HEK293 (cell line): ENCODE results near the gene NFATC3.

Experiments used
- CTCF ChIP-seq: fragments of 450-650 bp; formaldehyde crosslinking; IDR thresholded peaks from 2 replicates; pipeline ENCODE4 v1.5.1; 2016; ENCODE audit warnings: missing biosample characterization, missing genetic modification characterization
- REST ChIP-seq: fragments of 450-650 bp; formaldehyde crosslinking; IDR thresholded peaks from 2 replicates; pipeline ENCODE4 v1.5.1; 2016; ENCODE audit warnings: missing biosample characterization, missing genetic modification characterization
- ZBTB26 ChIP-seq: fragments of 450-650 bp; formaldehyde crosslinking; optimal IDR thresholded peaks from 2 replicates; pipeline ENCODE3; 2016; ENCODE audit warnings: missing biosample characterization, mild to moderate bottlenecking, missing genetic modification characterization
- ZBTB8A ChIP-seq: fragments of 450-650 bp; formaldehyde crosslinking; IDR thresholded peaks from 2 replicates; pipeline ENCODE4 v1.5.1; 2016; ENCODE audit warnings: missing biosample characterization, missing genetic modification characterization
- ZNF133 ChIP-seq: fragments of 450-650 bp; formaldehyde crosslinking; IDR thresholded peaks from 2 replicates; pipeline ENCODE4 v1.5.1; 2016; ENCODE audit warnings: missing biosample characterization, missing genetic modification characterization
- ZNF16 ChIP-seq: fragments of 450-650 bp; formaldehyde crosslinking; IDR thresholded peaks from 2 replicates; pipeline ENCODE4 v1.5.1; 2016; ENCODE audit warnings: low read depth, missing biosample characterization, missing genetic modification characterization
- ZNF350 ChIP-seq: fragments of 450-650 bp; formaldehyde crosslinking; IDR thresholded peaks from 2 replicates; pipeline ENCODE4 v1.5.0; 2017; ENCODE audit warnings: missing biosample characterization, mild to moderate bottlenecking, missing genetic modification characterization
- ZNF423 ChIP-seq: fragments of 450-650 bp; formaldehyde crosslinking; IDR thresholded peaks from 2 replicates; pipeline ENCODE4 v1.5.1; 2016; ENCODE audit warnings: missing biosample characterization, missing genetic modification characterization
- ZNF530 ChIP-seq: fragments of 450-650 bp; formaldehyde crosslinking; IDR thresholded peaks from 2 replicates; pipeline ENCODE4 v1.5.1; 2016; ENCODE audit warnings: low read depth, missing biosample characterization, missing genetic modification characterization
- ZNF747 ChIP-seq: fragments of 450-650 bp; formaldehyde crosslinking; IDR thresholded peaks from 2 replicates; pipeline ENCODE4 v1.5.1; 2016; ENCODE audit warnings: missing biosample characterization, missing genetic modification characterization
- ZNF792 ChIP-seq: fragments of 450-650 bp; formaldehyde crosslinking; IDR thresholded peaks from 2 replicates; pipeline ENCODE4 v1.5.1; 2016; ENCODE audit warnings: missing biosample characterization, missing genetic modification characterization

- no peak for TF ChIP-seq ZBTB8A (tag by site-specific recombination)
- no peak for TF ChIP-seq CTCF (tag by site-specific recombination)
- no peak for TF ChIP-seq REST
- TF ChIP-seq ZNF530 (tag by site-specific recombination): no peak
- TF ChIP-seq ZNF16 (tag by site-specific recombination): no peak
- TF ChIP-seq ZNF423 (tag by site-specific recombination): no peak
- TF ChIP-seq ZBTB26 (tag by site-specific recombination): no peak
- TF ChIP-seq ZNF747: no peak
- no peak for TF ChIP-seq ZNF350
- TF ChIP-seq ZNF792 (tag by site-specific recombination): no peak
- TF ChIP-seq ZNF133 (tag by site-specific recombination): no peak
Measured at GRCh38 chr16:68263559-68264127, 178.5 kb downstream of the NFATC3 start.
